ENCODE measurements around the gene ST6GALNAC5. TPM values are rescaled to one million over a fixed set of nuclear protein-coding genes. Genes with fewer than 3 reads are reported as not detected.

ST6GALNAC5 gene
- total and polyA plus RNA-seq, 2 donors (not counting 3 experiments of a cell fraction or from before 2014, with no cell fraction given), result not detected

- Histone ChIP-seq H3K27ac (ENCODE audit: insufficient read depth, low read depth, low read length) (no peak overlapping the region), H3K79me2 (ENCODE audit: control insufficient read depth, insufficient read depth, low read length) (no peaks in the 10 kb centered on the region), H4K20me1 (replicated peaks; ENCODE audit: control insufficient read depth, extremely low read depth, insufficient read depth, low read length) (no peaks in the 10 kb centered on the region), H3K27me3 (ENCODE audit: control insufficient read depth in 2 of 2, insufficient read depth in 2 of 2, low read length in 2 of 2) (peaks cover 44 to 71% of the 10 kb centered on the region in 2 experiments), H3K4me1 (ENCODE audit: control insufficient read depth, extremely low read depth, insufficient read depth, low read length) (peaks cover 6% of the 10 kb centered on the region), H3K4me2 (ENCODE audit: insufficient read depth, low read length) (no peak overlapping the region), H3K9ac (replicated peaks; ENCODE audit: extremely low read depth, insufficient read depth, low read length) (no peak overlapping the region), H2AFZ (ENCODE audit: low read depth, low read length) (no peak overlapping the region), H3K36me3 (ENCODE audit: control insufficient read depth in 2 of 2, extremely low read depth in 1 of 2, insufficient read depth in 2 of 2, low read length in 2 of 2) (no peaks in the 10 kb centered on the region), H3K9me1 (replicated peaks; ENCODE audit: control insufficient read depth, extremely low read depth, insufficient read depth, low read length) (no peaks in the 10 kb centered on the region), H3K4me3 (replicated peaks in 1 of 3; ENCODE audit: insufficient read depth in 1 of 3, low read depth in 1 of 3, low read length in 3 of 3) (no peak overlapping the region), H3K9me3 (replicated peaks; ENCODE audit: control insufficient read depth, insufficient read depth, low read length) (no peaks in the 10 kb centered on the region)
- no peak for FAIRE-seq
- dilution Hi-C loops (cut with MboI; ENCODE audit: extremely low pct_ligation_motif_present, low sequenced_read_pairs) (no loop called here), intact Hi-C loops (cut with micrococcal nuclease) (loop anchor here (5.0 kb wide), 1 partner anchor 717 kb away; no protein-coding TSS in a partner anchor)
- no TSS peak for BruUV-seq (replicated peaks)
- POLR2A ChIA-PET, result no interaction called here
- CTCF ChIA-PET, result no interaction called here
- DNase-seq (ENCODE audit: low read depth, low spot score), result no peak
- TF ChIP-seq, protein P1, sequence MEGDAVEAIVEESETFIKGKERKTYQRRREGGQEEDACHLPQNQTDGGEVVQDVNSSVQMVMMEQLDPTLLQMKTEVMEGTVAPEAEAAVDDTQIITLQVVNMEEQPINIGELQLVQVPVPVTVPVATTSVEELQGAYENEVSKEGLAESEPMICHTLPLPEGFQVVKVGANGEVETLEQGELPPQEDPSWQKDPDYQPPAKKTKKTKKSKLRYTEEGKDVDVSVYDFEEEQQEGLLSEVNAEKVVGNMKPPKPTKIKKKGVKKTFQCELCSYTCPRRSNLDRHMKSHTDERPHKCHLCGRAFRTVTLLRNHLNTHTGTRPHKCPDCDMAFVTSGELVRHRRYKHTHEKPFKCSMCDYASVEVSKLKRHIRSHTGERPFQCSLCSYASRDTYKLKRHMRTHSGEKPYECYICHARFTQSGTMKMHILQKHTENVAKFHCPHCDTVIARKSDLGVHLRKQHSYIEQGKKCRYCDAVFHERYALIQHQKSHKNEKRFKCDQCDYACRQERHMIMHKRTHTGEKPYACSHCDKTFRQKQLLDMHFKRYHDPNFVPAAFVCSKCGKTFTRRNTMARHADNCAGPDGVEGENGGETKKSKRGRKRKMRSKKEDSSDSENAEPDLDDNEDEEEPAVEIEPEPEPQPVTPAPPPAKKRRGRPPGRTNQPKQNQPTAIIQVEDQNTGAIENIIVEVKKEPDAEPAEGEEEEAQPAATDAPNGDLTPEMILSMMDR (IDR thresholded peaks at IDR 0.05; ENCODE audit: extremely low read depth in 1 of 2, insufficient read depth in 1 of 2, low read depth in 1 of 2, low read length in 2 of 2), result no peak
- TF ChIP-seq, protein P2, sequence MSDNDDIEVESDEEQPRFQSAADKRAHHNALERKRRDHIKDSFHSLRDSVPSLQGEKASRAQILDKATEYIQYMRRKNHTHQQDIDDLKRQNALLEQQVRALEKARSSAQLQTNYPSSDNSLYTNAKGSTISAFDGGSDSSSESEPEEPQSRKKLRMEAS (IDR thresholded peaks at IDR 0.05; ENCODE audit: insufficient read depth, insufficient read length), result no peak
- TF ChIP-seq POLR2A (IDR thresholded peaks at IDR 0.05; ENCODE audit: low read depth, low read length), result no peak
- no peak for TF ChIP-seq GATA2 (IDR thresholded peaks at IDR 0.05; ENCODE audit: insufficient read depth, insufficient read length, low read depth, low read length)
- no peak for TF ChIP-seq POLR2AphosphoS5 (IDR thresholded peaks at IDR 0.05; ENCODE audit: insufficient read depth, low read depth, low read length)
Measured at GRCh38 chr1:76868916-76869315, 1.6 kb downstream of the ST6GALNAC5 start.

DNA sequence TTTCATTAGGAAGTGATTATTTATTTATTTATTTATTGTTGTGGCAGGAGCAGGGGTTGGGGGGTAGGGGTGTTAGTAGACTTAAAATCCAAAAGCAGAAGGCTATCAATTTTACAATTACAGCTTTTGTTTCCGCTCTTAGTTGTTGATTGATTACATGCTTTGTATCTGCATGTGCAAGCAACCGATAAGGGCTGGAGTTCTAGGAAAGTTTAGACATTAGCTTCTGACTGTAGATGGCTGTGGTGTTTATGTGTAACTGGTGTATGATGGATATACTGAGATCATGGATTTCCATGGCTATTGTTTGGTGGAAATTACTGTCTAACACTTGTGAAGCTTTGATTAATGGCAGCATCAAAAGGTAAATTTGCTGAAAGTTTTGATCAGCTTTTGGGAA, 2.8 kb downstream of the ST6GALNAC5 start:
- no TSS peak for BruUV-seq (replicated peaks)
- Histone ChIP-seq H3K9me3 (replicated peaks; ENCODE audit: control insufficient read depth, insufficient read depth, low read length) (no peaks in the 10 kb centered on the region), H3K4me3 (replicated peaks in 1 of 3; ENCODE audit: insufficient read depth in 1 of 3, low read depth in 1 of 3, low read length in 3 of 3) (no peak overlapping the region), H3K36me3 (ENCODE audit: control insufficient read depth in 2 of 2, extremely low read depth in 1 of 2, insufficient read depth in 2 of 2, low read length in 2 of 2) (no peaks in the 10 kb centered on the region), H4K20me1 (replicated peaks; ENCODE audit: control insufficient read depth, extremely low read depth, insufficient read depth, low read length) (no peaks in the 10 kb centered on the region), H3K27me3 (ENCODE audit: control insufficient read depth in 2 of 2, insufficient read depth in 2 of 2, low read length in 2 of 2) (peaks cover 44 to 63% of the 10 kb centered on the region in 2 experiments), H3K27ac (ENCODE audit: insufficient read depth, low read depth, low read length) (no peak overlapping the region), H3K79me2 (ENCODE audit: control insufficient read depth, insufficient read depth, low read length) (no peaks in the 10 kb centered on the region), H3K4me1 (ENCODE audit: control insufficient read depth, extremely low read depth, insufficient read depth, low read length) (peaks cover 6% of the 10 kb centered on the region), H3K9ac (replicated peaks; ENCODE audit: extremely low read depth, insufficient read depth, low read length) (no peak overlapping the region), H3K9me1 (replicated peaks; ENCODE audit: control insufficient read depth, extremely low read depth, insufficient read depth, low read length) (no peaks in the 10 kb centered on the region), H3K4me2 (ENCODE audit: insufficient read depth, low read length) (no peak overlapping the region), H2AFZ (ENCODE audit: low read depth, low read length) (no peak overlapping the region)
- TF ChIP-seq GATA2 (IDR thresholded peaks at IDR 0.05; ENCODE audit: insufficient read depth, insufficient read length, low read depth, low read length) (no peak), FOS (IDR thresholded peaks at IDR 0.05; ENCODE audit: borderline replicate concordance, insufficient read depth, low read length) (no peak), POLR2AphosphoS5 (IDR thresholded peaks at IDR 0.05; ENCODE audit: insufficient read depth, low read depth, low read length) (no peak), JUN (IDR thresholded peaks at IDR 0.05; ENCODE audit: borderline replicate concordance, insufficient read depth, insufficient read length, low read depth) (no peak), MYC (IDR thresholded peaks at IDR 0.05; ENCODE audit: low read depth, low read length) (no peak)
- TF ChIP-seq, protein P2 (IDR thresholded peaks at IDR 0.05; ENCODE audit: insufficient read depth, insufficient read length), result no peak
- ChIA-PET CTCF (interaction anchor here (0.7 kb wide), 1 partner anchor 9 kb away, joined by 3 read pairs; no protein-coding TSS in a partner anchor), POLR2A (no interaction called here)
- dilution Hi-C loops (cut with MboI; ENCODE audit: extremely low pct_ligation_motif_present, low sequenced_read_pairs) (no loop called here), intact Hi-C loops (cut with micrococcal nuclease) (no loop called here)
- FAIRE-seq (no peak), DNase-seq (ENCODE audit: low read depth, low spot score) (no peak)

Data from endothelial cell of umbilical vein (primary cell).